ENCODE data around the gene CSH1.
A peak's percentile ranks its signal among the peaks of the same experiment; 100 is the strongest.
"Not testable (repeated sequence)": the region's sequence is repeated elsewhere in the genome, so short reads cannot be mapped to it uniquely, and the experiment has no call there.

CSH1 gene

DNA sequence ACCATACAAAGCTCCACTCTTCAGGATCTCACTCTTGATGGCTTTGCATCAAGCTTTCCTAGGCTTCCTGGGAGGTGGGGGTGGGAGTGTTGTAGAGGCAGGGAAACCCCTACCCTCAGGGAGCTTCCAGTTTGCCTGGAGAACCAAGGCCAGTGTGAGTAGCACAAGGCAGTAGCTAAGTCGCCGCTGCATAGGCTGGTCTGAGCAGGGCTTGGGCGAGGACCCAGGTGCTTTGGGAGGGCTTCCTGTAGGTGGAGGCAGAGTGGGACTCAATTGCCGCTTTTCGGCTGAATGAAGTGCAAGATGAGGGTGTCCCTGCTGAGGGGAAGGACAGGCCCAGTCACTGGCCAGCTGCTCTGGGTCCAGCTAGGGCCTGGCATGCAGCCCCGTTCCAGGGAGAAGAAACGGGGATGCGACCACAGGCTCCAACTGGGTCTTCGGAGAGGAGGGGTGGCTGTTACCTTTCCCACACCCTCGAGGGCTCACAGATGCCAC lies 31.8 kb upstream of the CSH1 start:
- DNase-seq: no peak

DNA sequence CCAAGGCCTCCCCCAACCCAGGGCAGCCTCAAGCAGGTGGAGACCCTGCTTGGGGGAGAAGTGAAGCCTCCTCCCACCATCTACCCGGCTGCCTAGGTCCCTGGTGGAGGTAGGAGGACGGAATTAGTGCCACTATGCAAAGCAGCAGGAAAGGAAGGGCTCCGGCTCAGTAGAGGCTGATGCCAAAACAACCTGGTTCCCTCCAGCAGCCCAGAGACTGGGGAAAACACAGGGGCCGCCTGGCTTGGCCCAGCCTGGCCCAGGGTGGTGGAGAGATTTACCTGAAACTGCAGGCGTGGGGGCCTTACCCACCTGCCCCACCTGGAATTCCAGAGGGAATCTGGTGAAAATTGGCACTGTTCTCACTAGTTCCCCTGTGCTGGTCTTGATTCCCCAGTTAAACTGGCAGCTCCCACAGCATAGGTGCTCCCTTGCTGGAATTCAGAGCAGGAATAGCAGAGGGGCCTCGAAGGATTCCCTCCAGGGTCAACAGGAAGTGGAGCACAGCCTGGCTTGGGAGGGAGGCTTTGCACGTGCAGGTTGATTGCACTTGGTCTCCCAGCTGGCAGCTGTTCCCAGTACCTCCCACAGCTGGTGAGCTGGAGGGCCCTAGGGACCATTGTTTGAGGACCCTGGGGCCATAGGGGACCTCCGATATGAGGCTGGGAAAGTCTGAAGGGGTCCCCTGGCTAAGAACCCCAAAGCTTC lies 31.2 kb upstream of the CSH1 start:
- DNase-seq: peak in 1 of 2 experiments; percentile 51

DNA sequence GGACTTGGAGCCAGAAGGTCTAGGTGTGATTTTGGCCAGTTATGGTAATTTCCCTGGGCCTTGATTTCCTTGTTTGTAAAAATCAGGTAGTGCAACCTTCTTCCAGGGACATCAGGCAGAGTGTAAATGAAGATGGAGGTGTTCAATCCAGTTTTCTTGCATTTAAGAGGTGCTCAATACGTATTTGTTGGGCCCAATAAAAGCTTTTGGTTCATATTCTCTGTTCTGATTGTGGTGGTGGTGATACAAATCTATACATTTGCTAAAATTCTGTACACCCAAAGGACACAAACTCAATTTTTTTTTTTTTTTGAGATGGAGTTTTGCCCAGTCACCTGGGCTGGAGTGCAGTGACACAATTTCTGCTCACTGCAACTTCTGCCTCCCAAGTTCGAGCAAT lies 29.8 kb upstream of the CSH1 start:
- DNase-seq: no peak

DNA sequence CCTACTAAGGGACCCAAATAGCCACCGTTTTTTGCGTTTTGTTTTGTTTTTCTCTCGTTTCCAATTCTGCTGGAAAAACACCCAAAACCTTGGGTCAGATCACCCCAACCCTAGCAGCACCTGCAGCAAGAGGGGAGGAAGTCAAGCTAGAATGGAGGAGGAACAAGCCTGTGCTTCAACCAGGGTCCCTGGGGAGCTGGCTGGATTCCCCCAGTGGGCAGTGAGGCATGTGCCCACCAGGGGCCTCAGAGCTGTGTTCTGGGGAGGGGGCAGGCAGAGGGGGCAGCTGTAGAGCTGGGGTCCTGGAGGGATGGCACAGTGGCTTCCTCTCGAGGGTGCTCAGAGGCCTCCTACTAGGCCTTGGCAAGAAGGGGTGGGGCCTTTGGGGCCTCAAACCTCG lies 29.2 kb upstream of the CSH1 start:
- DNase-seq: no peak

DNA sequence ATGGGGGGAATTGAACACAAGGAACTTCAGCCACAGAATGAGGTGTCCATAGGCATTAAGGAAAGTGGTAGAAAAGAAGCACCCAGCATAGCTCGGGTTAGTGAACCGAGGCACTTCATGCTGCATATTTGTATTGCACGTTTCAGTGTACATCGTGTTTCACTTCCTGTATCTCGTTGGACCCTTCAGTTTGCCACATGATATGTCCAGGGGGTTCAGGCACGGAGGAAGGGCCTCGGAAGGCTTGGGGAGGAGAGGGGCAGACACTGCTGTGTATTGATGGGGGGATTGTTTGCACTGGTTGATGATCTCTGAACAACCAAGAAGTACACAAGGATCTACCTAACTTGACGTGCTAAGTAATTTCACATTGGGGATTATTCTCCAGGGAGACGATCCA lies 26.0 kb upstream of the CSH1 start:
- not testable (repeated sequence) for DNase-seq

DNA sequence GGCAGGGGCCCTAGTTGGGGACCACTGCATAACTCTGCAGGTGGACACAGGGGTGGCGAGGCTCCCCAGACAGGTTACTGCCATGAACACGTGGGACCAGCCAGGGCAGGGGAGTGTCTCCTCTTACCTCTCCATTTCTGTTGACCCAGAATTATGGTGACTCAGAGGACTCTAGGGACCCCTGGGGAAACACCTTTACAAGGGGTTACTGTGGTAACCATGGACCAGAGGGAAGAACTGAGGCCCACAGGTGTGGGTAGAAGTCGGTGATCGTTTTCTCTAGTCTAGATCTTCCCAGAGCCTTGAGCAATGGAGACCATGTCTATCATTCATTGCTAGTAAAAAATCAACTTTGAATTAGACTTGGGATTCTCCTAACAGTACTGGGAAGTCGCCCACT lies 24.4 kb upstream of the CSH1 start:
- not testable (repeated sequence) for DNase-seq

DNA sequence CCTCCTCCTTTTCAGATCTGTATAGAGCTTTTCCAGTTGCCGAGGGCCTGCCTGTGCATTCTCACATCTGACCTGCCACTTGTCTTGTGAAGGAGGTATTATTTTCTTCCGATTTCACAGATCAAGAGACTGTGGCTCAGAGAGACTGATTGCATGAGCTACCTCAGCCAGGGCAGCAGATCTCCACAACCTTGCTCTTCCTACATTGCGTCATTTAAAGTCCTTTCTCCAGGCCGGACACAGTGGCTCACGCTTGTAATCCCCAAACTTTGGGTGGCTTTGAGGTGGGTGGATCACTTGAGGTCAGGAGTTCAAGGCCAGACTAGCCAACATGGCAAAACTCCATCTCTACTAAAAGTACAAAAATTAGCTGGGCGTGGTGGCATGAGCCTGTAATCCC lies 23.7 kb upstream of the CSH1 start:
- DNase-seq: not testable (repeated sequence)

DNA sequence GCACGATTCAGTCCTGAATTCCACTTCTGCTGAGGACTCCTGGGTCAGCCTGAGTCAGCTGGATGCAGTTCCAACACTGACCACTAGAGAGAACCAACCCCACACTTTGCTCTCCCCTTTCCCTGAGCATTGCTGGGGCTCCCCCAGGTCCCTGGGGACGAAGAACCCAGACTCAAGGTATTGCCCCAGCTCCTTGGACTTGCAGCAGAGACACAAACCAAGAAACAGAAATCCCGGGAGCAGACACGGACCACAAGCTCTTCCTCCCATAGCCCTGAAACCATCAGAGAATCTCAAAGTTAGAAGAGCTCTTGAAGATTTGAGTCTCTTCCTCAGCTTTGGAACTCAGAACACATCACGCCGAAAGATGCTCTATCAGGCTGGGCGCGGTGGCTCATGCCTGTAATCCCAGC lies 22.9 kb upstream of the CSH1 start:
- DNase-seq: peak in 1 of 2 experiments; percentile 71

DNA sequence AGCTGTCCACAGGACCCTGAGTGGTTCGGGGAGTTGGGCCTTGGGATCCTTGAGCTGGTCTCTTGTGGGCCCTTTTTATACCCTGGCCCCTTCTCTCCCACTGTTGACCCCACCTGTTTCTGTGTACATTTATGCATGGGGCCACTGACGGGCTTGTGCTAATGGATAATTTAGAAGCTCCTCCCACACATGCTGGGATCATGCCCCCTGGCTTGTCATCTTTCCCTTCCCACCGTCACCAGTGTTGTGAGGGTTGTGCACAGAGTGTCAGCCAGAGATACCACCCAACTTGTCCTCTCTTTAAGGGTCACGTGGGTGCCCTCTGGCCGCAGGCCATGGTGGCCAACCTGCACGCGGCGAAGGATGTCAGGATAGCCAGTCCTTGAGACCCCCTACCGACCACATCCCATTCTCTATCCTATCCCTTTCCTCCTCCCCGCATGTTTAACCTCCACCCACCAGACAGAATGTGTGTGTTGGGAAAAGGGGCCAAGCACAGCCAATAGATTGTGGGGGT lies 22.5 kb upstream of the CSH1 start, which contains the start of gene GH1:
GH1 (minus strand) TSS at position 51 of the 517 bp plus-strand sequence. CDS start 63 bp downstream, outside the sequence.
- DNase-seq: not testable (repeated sequence)

DNA sequence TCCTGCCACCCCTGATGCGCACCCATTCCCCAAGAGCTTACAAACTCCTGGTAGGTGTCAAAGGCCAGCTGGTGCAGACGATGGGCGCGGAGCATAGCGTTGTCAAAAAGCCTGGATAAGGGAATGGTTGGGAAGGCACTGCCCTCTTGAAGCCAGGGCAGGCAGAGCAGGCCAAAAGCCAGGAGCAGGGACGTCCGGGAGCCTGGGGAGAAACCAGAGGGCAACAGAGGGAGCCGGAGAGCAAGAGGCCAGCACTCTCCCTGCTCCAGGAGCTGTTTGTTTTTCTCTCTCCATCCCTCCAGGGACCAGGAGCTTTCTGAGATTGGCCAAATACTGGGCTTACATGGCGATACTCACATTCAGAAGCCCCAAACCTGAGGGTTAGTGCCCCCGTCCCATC lies 21.9 kb upstream of the CSH1 start:
- peak in 1 of 2 experiments; percentile 14 for DNase-seq

DNA sequence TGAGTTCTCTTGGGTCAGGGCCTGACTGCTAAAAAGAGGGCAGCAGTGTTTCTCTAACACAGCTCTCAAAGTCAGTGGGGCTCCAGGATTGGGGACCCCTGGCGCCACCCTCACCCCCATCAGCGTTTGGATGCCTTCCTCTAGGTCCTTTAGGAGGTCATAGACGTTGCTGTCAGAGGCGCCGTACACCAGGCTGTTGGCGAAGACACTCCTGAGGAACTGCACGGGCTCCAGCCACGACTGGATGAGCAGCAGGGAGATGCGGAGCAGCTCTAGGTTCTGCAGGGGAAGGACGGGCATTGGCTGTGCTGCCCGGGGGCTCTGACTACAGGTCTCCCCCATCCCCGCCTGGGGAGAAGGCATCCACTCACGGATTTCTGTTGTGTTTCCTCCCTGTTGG lies 21.3 kb upstream of the CSH1 start:
- no peak for DNase-seq

DNA sequence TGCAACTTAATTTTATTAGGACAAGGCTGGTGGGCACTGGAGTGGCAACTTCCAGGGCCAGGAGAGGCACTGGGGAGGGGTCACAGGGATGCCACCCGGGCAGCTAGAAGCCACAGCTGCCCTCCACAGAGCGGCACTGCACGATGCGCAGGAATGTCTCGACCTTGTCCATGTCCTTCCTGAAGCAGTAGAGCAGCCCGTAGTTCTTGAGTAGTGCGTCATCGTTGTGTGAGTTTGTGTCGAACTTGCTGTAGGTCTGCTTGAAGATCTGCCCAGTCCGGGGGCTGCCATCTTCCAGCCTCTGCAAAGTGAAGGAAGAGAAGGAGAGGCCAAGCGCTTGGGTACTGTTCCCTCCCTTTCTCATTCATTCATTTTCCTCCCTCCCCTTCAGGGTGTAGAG lies 20.8 kb upstream of the CSH1 start:
- not testable (repeated sequence) for DNase-seq

DNA sequence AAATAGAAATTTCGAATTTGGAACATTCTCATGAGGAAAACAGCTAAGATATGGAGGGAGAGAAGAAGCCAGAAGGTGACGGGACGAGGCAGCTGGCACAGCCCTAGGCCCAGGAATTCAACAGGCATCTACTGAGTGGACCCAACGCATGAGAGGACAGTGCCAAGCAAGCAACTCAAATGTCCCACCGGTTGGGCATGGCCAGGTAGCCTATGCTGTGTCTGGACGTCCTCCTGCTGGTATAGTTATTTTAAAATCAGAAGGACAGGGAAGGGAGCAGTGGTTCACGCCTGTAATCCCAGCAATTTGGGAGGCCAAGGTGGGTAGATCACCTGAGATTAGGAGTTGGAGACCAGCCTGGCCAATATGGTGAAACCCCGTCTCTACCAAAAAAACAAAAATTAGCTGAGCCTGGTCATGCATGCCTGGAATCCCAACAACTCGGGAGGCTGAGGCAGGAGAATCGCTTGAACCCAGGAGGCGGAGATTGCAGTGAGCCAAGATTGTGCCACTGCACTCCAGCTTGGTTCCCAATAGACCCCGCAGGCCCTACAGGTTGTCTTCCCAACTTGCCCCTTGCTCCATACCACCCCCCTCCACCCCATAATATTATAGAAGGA lies 20.3 kb upstream of the CSH1 start:
- no peak for DNase-seq

DNA sequence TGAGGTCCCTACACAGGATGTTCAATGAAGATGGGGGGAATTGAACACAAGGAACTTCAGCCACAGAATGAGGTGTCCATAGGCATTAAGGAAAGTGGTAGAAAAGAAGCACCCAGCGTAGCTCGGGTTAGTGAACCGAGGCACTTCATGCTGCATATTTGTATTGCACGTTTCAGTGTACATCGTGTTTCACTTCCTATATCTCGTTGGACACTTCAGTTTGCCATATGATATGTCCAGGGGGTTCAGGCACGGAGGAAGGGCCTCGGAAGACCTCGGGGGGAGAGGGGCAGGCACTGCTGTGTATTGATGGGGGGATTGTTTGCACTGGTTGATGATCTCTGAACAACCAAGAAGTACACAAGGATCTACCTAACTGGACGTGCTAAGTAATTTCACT lies 19.4 kb upstream of the CSH1 start:
- DNase-seq: not testable (repeated sequence)

DNA sequence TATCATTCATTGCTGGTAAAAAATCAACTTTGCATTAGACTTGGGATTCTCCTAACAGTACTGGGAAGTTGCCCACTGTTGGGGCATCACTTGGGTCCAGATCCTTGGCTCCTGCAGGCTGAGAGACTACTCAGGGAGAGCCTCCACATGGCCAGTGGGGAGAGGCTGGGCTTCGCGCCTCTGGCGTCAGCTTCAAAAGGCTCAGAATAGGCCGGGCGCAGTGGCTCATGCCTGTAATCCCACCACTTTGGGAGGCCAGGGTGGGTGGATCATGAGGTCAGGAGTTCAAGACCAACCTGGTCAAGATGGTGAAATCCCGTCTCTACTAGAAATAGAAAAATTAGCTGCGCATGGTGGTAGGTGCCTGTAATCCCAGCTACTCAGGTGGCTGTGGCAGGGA lies 18.1 kb upstream of the CSH1 start:
- no peak for DNase-seq

DNA sequence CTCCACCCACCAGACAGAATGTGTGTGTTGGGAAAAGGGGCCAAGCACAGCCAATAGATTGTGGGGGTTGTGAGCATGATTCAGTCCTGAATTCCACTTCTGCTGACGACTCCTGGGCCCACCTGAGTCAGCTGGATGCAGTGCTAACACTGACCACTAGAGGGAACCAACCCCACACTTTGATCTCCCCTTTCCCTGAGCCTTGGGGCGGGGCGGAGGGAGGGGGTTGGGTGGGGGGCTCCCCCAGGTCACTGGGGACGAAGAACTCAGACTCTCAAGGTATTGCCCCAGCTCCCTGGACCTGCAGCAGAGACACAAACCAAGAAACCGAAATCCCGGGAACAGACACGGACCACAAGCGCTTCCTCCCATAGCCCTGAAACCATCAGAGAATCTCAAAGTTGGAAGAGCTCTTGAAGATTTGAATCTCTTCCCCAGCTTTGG lies 15.3 kb upstream of the CSH1 start:
- DNase-seq: peak in 1 of 2 experiments; percentile 60

DNA sequence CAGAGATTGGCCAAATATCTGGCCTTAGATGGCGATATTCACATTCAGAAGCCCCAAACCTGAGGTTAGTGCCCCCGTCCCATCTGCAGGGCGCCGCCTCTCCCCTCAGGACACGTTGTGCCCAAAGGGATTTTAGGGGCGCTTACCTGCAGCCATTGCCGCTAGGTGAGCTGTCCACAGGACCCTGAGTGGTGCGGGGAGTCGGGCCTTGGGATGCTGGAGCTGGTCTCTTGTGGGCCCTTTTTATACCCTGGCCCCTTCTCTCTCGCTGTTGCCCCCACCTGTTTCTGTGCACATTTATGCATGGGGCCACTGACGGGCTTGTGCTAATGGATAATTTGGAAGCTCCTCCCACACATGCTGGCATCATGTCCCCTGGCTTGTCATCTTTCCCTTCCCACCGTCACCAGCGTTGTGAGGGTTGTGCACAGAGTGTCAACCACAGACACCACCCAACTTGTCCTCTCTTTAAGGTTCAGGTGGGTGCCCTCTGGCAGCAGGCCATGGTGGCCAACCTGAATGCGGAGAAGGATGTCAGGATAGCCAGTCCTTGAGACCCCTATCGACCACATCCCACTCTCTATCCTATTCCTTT lies 14.8 kb upstream of the CSH1 start, which contains the start of gene CSHL1:
CSHL1 (minus strand) TSS at position 218 of the 595 bp plus-strand sequence; CDS start at position 156, 62 bp downstream.
- no peak for DNase-seq

DNA sequence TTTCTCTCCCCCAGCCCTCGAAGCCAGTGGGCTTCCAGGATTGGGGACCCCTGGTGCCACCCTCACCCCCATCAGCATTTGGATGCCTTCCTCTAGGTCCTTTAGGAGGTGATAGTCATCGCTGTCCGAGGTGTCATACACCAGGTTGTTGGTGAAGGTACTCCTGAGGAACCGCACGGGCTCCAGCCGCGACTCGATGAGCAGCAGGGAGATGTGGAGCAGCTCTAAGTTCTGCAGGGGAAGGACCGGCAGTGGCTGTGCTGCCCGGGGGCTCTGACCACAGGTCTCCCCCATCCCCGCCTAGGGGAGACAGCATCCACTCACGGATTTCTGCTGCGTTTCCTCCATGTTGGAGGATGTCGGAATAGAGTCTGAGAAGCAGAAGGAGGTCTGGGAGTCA lies 13.7 kb upstream of the CSH1 start:
- DNase-seq: no peak

DNA sequence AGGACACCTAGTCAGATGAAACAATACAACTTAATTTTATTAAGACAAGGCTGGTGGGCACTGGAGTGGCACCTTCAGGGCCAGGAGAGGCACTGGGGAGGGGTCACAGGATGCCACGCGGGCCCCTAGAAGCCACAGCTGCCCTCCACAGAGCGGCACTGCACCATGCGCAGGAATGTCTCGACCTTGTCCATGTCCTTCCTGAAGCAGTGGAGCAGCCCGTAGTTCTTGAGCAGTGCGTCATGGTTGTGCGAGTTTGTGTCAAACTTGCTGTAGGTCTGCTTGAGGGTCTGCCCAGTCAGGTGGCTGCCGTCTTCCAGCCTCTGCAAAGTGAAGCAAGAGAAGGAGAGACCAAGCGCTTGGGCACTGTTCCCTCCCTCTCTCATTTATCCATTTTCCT lies 13.2 kb upstream of the CSH1 start:
- DNase-seq: not testable (repeated sequence)

DNA sequence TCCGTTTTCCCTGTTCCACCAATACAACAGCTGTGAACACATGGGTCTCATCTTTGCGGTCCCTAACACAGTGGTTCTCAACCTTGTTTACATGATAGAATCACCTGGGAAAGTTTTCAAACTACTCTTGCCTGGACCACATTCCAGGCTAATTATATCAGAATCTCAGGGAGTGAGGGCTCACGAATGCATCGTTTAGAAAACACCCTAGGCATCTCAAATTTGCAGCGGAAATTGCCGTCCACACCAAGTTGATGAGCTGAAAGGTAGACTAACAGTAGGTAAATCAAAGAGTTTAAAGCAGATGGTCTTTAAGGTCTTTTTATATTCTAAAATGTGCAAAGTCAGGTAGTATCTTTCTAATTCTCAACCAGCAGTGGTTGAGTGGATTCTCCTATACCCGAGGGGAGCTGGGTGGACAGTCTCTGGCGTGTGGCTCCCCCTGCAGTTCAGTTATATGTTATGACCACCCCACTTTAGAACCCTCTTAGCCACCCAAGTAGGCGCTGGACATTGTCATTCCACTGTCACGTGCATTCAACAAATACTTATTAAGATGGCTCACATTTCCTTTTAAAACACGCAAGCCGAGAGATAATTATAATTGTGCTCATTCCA lies 10.9 kb upstream of the CSH1 start:
- peak in 1 of 2 experiments; percentile 35 for DNase-seq

DNA sequence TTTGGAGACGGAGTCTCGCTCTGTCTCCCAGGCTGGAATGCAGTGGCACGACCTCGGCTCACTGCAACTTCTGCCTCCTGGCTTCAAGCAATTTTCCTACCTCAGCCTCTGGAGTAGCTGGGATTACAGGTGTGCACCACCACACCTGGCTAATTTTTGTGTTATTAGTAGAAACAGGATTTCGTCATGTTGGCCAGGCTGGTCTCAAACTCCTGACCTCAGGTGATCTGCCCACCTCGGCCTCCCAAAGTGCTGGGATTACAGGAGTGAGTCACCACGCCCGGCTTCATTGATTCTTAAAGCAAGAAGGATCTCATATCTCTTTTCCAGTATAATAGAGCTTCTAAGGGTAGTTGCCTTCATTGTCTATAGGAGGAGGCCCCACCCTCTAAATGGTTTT lies 8.4 kb upstream of the CSH1 start:
- not testable (repeated sequence) for DNase-seq

DNA sequence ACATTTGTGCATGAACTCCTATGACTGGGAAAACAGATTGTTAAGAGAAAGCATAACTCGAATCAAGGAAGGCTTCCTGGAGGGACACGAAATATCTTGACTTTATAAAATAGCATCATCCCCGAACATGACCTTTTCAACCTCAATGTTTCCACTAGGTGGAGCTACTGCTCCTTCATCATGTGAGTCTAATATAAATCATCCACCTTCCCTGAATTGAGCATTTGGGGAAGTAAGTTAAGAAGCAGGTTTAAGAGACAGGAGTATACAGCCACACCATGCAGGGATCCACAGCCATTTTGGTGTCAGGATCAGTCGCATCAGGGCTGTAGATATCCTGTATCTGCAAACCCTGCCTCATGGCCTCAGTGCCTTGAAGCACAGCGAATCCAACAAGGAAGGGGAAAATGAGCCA lies 7.4 kb upstream of the CSH1 start:
- peak in 1 of 2 experiments; percentile 33 for DNase-seq

DNA sequence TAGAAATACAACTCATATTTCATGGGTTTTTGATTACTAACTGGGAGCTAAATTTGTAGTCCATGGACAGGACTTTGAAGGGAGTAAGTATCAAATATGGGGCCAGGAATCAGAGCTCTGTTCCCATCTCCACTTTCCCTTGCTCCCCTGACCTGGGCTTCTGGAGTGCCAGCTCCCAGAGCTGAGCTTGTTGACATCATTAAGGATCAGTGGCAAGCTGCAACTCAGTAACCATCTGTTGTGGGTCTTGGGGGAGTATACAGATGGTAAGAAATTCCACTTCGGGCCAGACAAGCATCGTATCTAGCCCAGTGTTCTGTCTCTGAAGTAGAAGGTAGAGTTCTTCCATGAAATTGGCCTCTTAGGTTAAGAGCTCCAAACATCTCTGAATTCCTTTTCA lies 5.6 kb upstream of the CSH1 start:
- DNase-seq: not testable (repeated sequence)
